GM19467 (cell line): ENCODE results near the gene EFHD1.

ENCODE experiments used
- ATAC-seq: cut with Tn5 transposase; IDR thresholded peaks from one replicate; pipeline ENCODE4 v1.9.1; 2021; ENCODE audit warnings: mild to moderate bottlenecking, moderate library complexity; ENCODE audit not compliant: unreplicated experiment

Gene EFHD1

GRCh38 chr2:232633413-232634205, at the start of gene EFHD1:
TSS of gene EFHD1 (plus strand) at chr2:232633604. CDS start at chr2:232633705, 101 bp downstream.
- ATAC-seq = no peak

- no peak for ATAC-seq
Observed at GRCh38 chr2:232584238-232584637, 49.2 kb upstream of the EFHD1 start.

GRCh38 chr2:232586943-232587505, 46.4 kb upstream of the EFHD1 start:
- ATAC-seq = no peak

GRCh38 chr2:232587512-232587911, 45.9 kb upstream of the EFHD1 start:
- ATAC-seq = no peak

GRCh38 chr2:232588031-232588430, 45.4 kb upstream of the EFHD1 start:
- no peak for ATAC-seq

GRCh38 chr2:232588680-232589585, 44.5 kb upstream of the EFHD1 start:
- ATAC-seq = no peak

GRCh38 chr2:232592772-232593395, 40.5 kb upstream of the EFHD1 start:
- ATAC-seq = no peak

- ATAC-seq = no peak
Observed at GRCh38 chr2:232593982-232594381, 39.4 kb upstream of the EFHD1 start.

- ATAC-seq = no peak
Observed at GRCh38 chr2:232597362-232598079, 35.9 kb upstream of the EFHD1 start.

- ATAC-seq = no peak
Observed at GRCh38 chr2:232598293-232598692, 35.1 kb upstream of the EFHD1 start.

- ATAC-seq = no peak
Observed at GRCh38 chr2:232600053-232600773, 33.2 kb upstream of the EFHD1 start.

GRCh38 chr2:232603283-232603682, 30.1 kb upstream of the EFHD1 start:
- ATAC-seq = no peak

GRCh38 chr2:232604535-232604934, 28.9 kb upstream of the EFHD1 start:
- ATAC-seq = no peak

- no peak for ATAC-seq
Observed at GRCh38 chr2:232607011-232607410, 26.4 kb upstream of the EFHD1 start.

- ATAC-seq = no peak
Observed at GRCh38 chr2:232609607-232610006, 23.8 kb upstream of the EFHD1 start.

- no peak for ATAC-seq
Observed at GRCh38 chr2:232610081-232610480, 23.3 kb upstream of the EFHD1 start.

GRCh38 chr2:232611061-232611460, 22.3 kb upstream of the EFHD1 start:
- ATAC-seq = no peak

- no peak for ATAC-seq
Observed at GRCh38 chr2:232611559-232612218, 21.7 kb upstream of the EFHD1 start.

GRCh38 chr2:232613538-232614134, 19.8 kb upstream of the EFHD1 start:
- ATAC-seq = no peak
